Stimulated activated naive CD8-positive, alpha-beta T cell treated with anti-CD3 and anti-CD28 coated beads, Interleukin-15, Interleukin-2, amounts not matched to agents 100 ng/mL and 50 ng/mL, for 24 hours (primary cell): ENCODE measurements around the gene CDH4.

Experiments used
- H3K27ac Mint-ChIP-seq: one replicate; pipeline ENCODE4 v1.8.0; 2021; ENCODE audit warnings: mild to moderate bottlenecking, mixed read lengths
- H3K27me3 Mint-ChIP-seq: one replicate; pipeline ENCODE4 v1.8.0; 2021; ENCODE audit warnings: mixed read lengths
- H3K36me3 Mint-ChIP-seq: one replicate; pipeline ENCODE4 v1.8.0; 2021; ENCODE audit warnings: low read depth, mixed read lengths
- H3K4me1 Mint-ChIP-seq: one replicate; pipeline ENCODE4 v1.8.0; 2021; ENCODE audit warnings: low read depth, mixed read lengths
- H3K4me3 Mint-ChIP-seq: one replicate; pipeline ENCODE4 v1.8.0; 2021; ENCODE audit warnings: mild to moderate bottlenecking, mixed read lengths
- H3K9me3 Mint-ChIP-seq: one replicate; pipeline ENCODE4 v1.8.0; 2021; ENCODE audit warnings: mixed read lengths

CDH4 gene

DNA sequence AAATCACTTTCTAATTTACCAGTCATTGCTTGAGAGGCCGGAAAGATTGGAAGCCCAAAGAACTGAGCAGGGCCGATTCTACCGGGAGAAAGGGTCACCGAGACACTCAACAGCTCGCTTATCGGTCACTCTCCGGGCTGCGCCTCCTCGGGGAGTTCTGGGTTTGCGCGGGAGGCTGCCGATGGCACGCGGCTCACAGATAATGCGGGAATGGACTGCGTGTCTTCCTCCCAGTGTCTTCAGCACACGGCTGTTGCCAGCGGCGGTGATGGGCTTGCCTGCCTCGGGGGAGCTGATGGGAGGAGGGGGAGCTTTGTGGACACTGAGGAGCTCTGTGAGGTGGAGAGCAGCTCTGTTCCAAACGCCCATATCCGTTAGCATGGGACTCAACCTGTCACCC lies 314.6 kb downstream of the CDH4 start:
- Mint-ChIP-seq H3K36me3 (no peaks in the 10 kb centered on the region), H3K9me3 (no peaks in the 10 kb centered on the region), H3K27ac (no peak overlapping the region), H3K4me1 (no peaks in the 10 kb centered on the region), H3K27me3 (no peaks in the 10 kb centered on the region), H3K4me3 (no peak overlapping the region)

DNA sequence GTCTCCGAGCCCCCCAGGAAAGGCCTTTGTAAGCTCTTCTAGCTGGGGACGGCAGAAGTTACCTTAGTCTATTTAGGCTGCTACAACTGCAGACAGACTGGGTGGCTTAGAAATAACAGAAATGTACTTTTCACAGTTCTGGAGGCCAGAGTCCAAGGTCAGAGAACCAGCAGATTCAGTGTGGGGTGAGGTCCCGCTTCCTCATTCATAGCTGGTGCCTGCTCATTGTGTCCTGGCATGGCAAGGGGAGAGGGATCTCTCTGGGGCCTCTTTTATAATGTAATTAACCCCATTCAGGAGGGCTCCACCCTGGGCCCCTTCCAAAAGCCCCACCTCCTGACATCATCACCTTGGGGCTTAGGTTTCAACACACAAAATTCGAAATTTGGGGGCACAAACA lies 315.1 kb downstream of the CDH4 start:
- Mint-ChIP-seq H3K4me3 (no peak overlapping the region), H3K4me1 (no peaks in the 10 kb centered on the region), H3K27ac (no peak overlapping the region), H3K9me3 (no peaks in the 10 kb centered on the region), H3K36me3 (no peaks in the 10 kb centered on the region), H3K27me3 (no peaks in the 10 kb centered on the region)

DNA sequence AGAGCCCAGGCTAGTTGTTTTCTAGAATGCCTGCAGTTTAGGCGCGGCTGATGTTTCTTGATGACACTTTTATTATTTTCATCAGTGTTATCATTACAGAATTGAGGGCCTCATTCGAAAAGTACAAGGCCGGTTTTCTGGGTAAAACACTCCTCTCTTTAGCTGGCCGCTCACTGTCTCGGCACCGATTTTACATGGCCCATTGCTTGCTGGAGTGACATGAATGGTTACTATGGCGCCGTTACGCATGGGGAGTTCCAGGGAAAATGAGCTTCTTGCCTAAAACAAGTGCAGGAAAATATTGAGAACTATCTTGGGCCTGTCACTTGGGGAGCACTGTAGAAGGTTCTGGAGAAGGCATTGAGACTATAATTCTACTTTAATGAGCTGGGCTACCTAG lies 317.8 kb downstream of the CDH4 start:
- Mint-ChIP-seq H3K27me3 (no peaks in the 10 kb centered on the region), H3K27ac (no peak overlapping the region), H3K9me3 (no peaks in the 10 kb centered on the region), H3K4me3 (no peak overlapping the region), H3K36me3 (no peaks in the 10 kb centered on the region), H3K4me1 (no peaks in the 10 kb centered on the region)

DNA sequence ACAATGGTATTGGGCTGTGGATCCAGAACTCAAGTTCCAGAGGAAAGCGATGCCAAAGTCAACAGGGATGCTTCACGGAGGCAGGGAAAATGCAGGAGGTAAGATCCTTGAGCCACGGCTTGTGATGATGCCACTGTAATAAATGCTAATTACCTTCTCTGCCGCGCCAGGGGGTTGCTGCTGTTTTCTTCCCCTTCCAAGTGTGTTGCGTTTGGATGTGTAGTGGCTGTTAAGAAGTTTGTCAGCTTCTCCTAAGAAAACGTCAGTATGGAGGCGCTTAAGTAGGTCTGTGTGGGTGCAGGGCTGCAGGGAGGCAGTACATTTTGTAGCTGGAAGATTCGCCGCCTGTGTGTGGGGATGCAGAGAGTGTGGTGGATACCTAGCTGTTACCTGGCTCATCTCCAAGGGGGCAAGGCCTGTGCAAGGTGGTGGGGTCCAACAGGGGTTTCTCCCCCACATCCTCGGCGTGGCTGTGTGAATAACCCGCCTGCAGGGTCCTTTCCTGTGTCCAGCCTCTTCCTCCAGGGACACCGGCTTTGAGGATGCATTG lies 318.7 kb downstream of the CDH4 start:
- Mint-ChIP-seq H3K36me3 (no peaks in the 10 kb centered on the region), H3K4me1 (no peaks in the 10 kb centered on the region), H3K27me3 (no peaks in the 10 kb centered on the region), H3K27ac (no peak overlapping the region), H3K4me3 (no peak overlapping the region), H3K9me3 (no peaks in the 10 kb centered on the region)

DNA sequence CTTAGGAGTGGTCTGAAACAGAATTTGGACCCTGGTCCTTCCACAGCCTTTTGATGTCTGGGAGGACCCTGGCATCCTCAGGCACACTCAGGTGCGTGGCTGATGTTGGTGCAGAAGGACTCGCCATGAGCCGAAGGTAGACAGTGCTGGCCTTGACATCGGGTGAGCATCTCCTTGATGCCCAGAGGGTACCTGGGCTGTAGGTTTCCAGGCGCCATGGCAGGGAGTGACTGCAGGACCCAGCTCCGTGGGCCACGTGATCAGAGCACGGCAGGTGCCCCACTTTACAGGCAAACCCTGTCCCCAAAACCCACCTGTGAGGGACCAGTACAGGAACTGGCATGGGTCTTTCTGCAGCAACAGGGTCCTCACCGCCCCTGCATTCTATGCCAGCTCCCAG lies 319.2 kb downstream of the CDH4 start:
- H3K36me3 Mint-ChIP-seq = no peaks in the 10 kb centered on the region

DNA sequence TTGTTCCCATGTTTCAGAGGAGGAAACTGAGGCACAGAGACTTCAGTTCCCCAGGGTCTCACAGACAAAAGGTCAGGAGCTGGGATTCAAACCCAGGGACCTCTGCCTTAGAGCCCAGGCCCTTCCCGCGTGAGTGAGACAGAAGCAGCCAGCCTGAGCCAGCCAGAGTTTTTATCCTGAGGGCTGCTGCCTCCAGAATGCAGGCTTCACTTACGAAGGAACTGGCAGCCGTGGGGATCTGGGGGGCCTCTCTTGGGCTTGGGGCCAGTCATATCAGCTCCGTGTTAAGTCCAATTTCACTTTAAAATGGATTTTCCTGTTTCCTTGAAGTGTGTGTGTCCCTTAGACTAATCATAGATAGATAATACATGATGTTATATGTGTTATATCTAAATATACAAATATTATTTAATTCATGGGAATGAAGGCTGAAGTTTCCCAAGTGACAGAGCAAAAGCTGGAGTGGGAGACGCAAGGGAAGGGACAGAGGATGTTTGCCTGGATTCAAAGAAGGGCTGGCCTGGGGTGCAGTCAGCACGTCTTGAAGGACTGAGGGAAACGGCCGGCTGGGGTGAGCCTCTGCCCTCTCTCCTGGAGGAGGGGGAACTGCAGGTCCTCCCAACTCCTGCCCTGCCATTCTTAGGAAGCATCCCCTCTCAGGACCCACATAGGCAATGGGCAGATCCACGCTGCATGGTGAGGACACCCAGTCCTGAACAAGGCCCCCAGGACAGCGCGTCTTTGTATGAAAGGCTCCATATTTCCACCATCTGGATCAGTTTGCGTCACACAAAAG lies 320.1 kb downstream of the CDH4 start:
- no peak overlapping the region for H3K27ac Mint-ChIP-seq
- H3K4me1 Mint-ChIP-seq = no peaks in the 10 kb centered on the region
- H3K9me3 Mint-ChIP-seq = no peaks in the 10 kb centered on the region
- no peaks in the 10 kb centered on the region for H3K36me3 Mint-ChIP-seq
- H3K27me3 Mint-ChIP-seq = no peaks in the 10 kb centered on the region
- H3K4me3 Mint-ChIP-seq = no peak overlapping the region

More for the DNA sequence above, 319.2 kb downstream of the CDH4 start:
- Mint-ChIP-seq H3K4me3 (no peak overlapping the region), H3K9me3 (no peaks in the 10 kb centered on the region), H3K4me1 (no peaks in the 10 kb centered on the region), H3K27me3 (no peaks in the 10 kb centered on the region), H3K27ac (no peak overlapping the region)

DNA sequence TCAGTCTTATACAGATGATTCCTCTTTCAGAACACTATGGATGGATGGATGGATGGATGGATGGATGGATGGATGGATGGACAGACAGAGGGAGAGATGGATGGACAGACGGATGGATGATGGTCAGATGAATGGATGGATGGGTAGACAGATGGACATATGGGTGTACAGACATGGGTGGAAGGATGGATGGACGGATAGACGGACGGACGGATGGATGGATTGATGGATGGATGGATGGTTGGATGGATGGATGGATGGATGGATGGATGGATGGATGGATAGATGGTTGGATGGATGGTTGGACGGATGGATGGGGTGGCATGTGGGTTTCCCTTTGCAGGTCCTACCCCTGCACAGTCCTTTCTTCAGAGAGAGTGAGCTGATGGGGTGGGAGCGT lies 320.7 kb downstream of the CDH4 start:
- Mint-ChIP-seq H3K27me3 (no peaks in the 10 kb centered on the region), H3K27ac (no peak overlapping the region), H3K9me3 (no peaks in the 10 kb centered on the region), H3K4me1 (no peaks in the 10 kb centered on the region), H3K4me3 (no peak overlapping the region), H3K36me3 (no peaks in the 10 kb centered on the region)

DNA sequence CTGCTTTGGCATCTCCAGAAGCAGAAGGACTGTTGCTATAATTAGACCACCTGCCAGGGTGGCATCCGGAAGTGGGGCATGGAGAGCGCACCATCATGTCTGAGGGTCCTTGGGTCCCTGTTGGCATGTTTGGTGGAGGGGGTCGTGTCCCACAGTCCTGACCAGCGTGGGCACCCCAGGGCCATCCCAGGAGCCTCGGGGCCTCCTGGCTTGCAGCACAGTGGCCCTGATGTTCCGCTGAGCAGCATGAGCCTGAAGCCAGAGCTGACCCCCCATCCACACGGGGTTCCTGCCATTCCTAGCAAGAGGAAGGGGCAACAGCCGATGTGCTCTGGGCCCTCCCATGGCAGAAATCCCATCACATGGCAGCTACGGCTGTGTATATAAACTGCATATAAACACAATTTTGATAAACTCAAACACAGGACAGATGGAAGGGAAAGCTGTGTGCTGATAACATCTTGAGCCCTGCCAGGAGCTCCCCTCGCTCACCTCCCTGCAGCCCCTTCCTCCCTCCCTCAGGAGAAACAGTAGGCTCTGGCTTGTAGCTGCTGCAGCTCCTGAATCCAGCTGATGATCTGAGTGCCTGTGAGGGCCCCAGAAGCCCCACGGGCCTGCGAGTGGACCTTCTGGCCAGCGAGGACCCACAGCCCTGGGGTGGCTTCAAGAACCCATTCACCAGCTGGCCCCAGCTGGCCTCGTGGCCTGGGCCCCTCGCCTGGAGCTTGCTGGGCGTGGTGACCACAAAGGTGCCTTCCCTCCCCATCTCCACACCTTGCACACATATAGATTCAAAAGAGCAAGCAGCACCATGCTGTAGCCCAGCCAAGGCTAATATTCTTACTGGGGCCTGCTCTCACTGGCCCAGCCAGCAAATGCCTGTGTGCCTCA lies 321.6 kb downstream of the CDH4 start:
- Mint-ChIP-seq H3K9me3 (no peaks in the 10 kb centered on the region), H3K4me1 (no peaks in the 10 kb centered on the region), H3K36me3 (no peaks in the 10 kb centered on the region)

DNA sequence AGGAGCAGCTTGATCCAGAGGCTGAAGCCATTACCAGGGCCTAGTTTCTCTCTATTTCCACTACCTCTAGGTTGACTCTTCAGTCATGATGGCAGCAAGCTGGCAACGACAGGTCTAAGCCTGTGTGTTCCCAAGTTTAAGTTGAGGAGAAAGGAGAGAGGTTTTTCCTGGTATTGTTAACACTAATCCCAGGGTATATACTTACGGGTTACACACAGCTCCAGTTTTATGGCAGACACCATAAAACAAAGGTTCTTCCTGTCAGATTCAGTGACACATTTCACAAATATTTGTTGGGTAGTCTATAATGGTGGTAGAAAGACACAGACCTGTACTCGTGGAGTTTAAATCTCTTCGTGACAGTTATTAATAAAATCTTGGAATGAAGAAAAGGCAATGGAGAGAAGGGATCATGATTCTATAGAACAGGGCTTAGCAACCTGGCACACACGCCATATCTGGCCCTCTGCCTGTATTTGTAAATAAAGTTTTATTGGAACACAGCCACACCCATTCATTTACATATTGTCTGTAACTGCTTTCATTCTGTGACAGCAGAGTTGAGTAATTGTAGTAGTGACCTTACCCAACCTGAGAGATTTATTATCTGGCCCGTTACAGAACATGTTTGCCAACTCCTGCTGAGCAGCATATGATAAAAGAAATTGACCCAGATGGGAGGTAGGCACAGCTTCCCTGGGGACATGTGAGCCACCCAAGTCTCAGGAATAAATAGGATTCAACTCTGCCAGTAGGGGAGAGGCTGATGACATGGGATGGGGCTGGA lies 323.3 kb downstream of the CDH4 start:
- H3K27me3 Mint-ChIP-seq = no peaks in the 10 kb centered on the region
- H3K27ac Mint-ChIP-seq = no peak overlapping the region
- no peaks in the 10 kb centered on the region for H3K36me3 Mint-ChIP-seq
- no peak overlapping the region for H3K4me3 Mint-ChIP-seq
- H3K9me3 Mint-ChIP-seq = no peaks in the 10 kb centered on the region
- H3K4me1 Mint-ChIP-seq = no peaks in the 10 kb centered on the region

More for the DNA sequence above, 321.6 kb downstream of the CDH4 start:
- no peak overlapping the region for H3K27ac Mint-ChIP-seq
- H3K27me3 Mint-ChIP-seq = no peaks in the 10 kb centered on the region
- H3K4me3 Mint-ChIP-seq = no peak overlapping the region

DNA sequence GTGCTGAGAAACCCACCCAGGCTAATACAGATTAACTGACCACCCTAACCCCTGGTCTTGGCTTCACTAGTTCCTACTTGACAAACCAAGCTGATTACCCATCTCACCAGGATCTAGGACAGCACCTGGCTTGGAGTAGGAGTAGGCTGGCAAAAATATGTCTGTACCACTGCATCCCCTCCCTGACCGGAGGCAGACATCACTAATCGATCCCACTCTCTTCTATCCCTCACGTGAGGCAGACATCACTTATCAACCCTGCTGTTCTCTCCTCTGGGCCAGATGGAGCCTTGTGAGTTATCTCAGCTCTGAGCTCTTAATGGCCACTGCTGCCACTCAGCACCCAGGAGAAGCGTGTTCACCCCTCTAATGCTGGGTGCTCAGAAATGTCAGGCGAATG lies 324.3 kb downstream of the CDH4 start:
- Mint-ChIP-seq H3K4me1 (no peaks in the 10 kb centered on the region), H3K36me3 (no peaks in the 10 kb centered on the region), H3K9me3 (no peaks in the 10 kb centered on the region), H3K27ac (no peak overlapping the region), H3K27me3 (no peaks in the 10 kb centered on the region), H3K4me3 (no peak overlapping the region)

DNA sequence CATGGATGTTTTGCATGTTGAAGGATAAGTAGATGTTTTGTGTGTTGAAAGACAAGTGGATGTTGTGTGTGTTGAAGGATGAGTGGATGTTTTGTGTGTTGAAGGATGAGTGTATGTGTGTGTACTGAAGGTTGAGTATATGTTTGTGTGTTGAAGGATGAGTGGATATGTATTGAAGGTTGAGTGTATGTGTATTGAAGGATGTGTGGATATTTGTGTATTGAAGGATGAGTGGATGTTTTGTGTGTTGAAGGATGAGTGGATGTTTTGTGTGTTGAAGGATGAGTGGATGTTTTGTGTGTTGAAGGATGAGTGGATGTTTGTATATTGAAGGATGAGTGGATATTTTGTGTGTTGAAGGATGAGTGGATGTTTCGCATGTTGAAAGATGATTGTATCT lies 325.0 kb downstream of the CDH4 start:
- no peaks in the 10 kb centered on the region for H3K27me3 Mint-ChIP-seq
- H3K27ac Mint-ChIP-seq = no peak overlapping the region

DNA sequence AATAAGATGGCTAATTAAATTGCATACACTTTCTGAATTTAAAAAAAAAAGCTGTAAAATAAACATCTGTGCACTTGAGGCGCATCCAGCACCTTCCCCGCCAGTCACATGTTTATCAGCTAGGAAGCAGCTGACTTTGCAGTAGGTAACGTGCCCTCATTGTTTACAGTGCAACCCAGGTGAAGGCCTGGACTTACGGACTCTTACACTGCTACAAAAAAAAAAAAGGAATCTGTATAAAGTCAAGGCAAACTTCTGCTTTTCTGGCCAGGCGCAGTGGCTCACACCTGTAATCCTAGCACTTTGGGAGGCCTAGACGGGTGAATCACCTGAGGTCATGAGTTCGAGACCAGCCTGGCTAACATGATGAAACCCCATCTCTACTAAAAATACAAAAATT lies 327.8 kb downstream of the CDH4 start:
- no peak overlapping the region for H3K4me3 Mint-ChIP-seq
- H3K4me1 Mint-ChIP-seq = no peaks in the 10 kb centered on the region
- H3K27ac Mint-ChIP-seq = no peak overlapping the region
- H3K27me3 Mint-ChIP-seq = no peaks in the 10 kb centered on the region
- no peaks in the 10 kb centered on the region for H3K36me3 Mint-ChIP-seq
- no peaks in the 10 kb centered on the region for H3K9me3 Mint-ChIP-seq

More for the DNA sequence above, 325.0 kb downstream of the CDH4 start:
- Mint-ChIP-seq H3K9me3 (no peaks in the 10 kb centered on the region), H3K4me1 (no peaks in the 10 kb centered on the region), H3K4me3 (no peak overlapping the region), H3K36me3 (no peaks in the 10 kb centered on the region)

DNA sequence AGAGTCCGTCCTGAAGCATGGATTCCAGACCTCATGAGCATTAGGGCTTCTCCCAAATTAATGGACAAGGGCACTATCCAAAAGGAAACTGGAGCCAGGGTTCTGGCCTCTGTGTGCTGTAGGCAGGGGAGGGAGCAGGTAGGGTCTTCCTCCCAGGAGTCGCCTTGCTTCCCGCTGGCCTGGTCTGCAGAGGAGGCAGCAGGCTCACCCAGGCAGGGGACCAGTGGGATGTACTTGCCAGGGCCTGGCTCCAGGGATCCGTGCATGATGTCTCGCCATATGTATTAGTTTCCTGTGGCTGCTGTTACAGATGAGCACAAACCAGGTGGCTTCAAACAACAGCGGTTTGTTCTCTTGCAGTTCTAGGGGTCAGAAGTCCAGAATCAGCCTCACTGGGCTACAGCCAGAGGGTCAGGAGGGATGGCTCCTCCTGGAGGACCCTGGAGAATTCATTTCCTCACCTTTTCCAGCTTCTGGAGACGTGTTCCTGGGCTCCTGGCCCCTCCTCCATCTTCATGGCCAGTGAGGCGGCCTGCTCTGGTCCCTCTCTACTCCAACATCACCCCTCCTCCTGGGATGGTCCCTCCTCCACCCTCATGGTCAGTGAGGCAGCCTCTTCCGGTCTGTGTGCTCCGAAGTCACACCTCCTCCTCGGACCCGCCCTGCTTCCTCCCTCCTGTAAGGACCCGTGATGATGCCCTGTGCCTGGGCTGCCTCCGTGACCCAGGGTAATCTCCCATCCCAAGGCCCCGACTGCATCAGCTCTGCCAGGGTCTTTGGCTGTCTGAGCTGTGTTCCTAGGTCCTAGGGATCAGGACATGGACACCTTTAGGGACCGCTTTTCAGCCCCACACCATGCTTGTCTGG lies 329.1 kb downstream of the CDH4 start:
- no peak overlapping the region for H3K4me3 Mint-ChIP-seq
- H3K27me3 Mint-ChIP-seq = no peaks in the 10 kb centered on the region
- no peak overlapping the region for H3K27ac Mint-ChIP-seq
- no peaks in the 10 kb centered on the region for H3K36me3 Mint-ChIP-seq
- H3K9me3 Mint-ChIP-seq = no peaks in the 10 kb centered on the region
- no peaks in the 10 kb centered on the region for H3K4me1 Mint-ChIP-seq

DNA sequence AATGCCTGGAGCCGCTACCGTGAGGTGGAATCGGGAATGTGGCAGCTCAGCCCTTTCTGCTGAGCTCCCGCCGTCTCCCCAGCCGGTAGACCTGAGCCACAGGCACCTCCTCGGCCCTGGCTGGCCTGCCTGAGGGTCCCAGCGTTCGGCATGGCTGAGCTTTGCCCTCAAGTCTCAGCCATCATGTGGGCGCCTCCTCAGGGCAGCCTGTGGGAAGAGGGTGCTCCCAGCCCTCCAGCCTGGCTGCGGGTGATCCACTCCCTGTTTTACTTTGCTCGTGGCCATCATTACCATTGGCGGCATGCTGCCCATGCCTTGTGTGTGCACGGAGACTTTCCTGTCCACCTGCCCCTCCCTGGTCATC lies 329.7 kb downstream of the CDH4 start:
- H3K4me1 Mint-ChIP-seq = no peaks in the 10 kb centered on the region
- H3K27ac Mint-ChIP-seq = no peak overlapping the region
- H3K27me3 Mint-ChIP-seq = no peaks in the 10 kb centered on the region
- H3K9me3 Mint-ChIP-seq = no peaks in the 10 kb centered on the region
- no peak overlapping the region for H3K4me3 Mint-ChIP-seq
- no peaks in the 10 kb centered on the region for H3K36me3 Mint-ChIP-seq
